Erythroblast (primary cell): ENCODE results near the gene SPATA31D1.

Experiments used
- GATA1 ChIP-seq: IDR thresholded peaks from 2 replicates; pipeline ENCODE4 v1.6.1; 2011; ENCODE audit warnings: low read depth, mild to moderate bottlenecking, control low read depth, low read length, moderate library complexity
- POLR2A ChIP-seq: IDR thresholded peaks from 2 replicates; pipeline ENCODE4 v1.6.1; 2011; ENCODE audit warnings: mild to moderate bottlenecking, low read length

GRCh38 chr9:81971727-81972126, 16.8 kb upstream of the SPATA31D1 start:
- TF ChIP-seq POLR2A (no peak), GATA1 (no peak)
